NB4 (cell line): ENCODE results near the gene ZBTB7C.

ENCODE experiments used
- CTCF ChIP-seq: IDR thresholded peaks from one replicate; pipeline ENCODE4 v1.5.1; 2012; ENCODE audit warnings: low read depth, low read length
- MAX ChIP-seq: IDR thresholded peaks from 2 replicates; pipeline ENCODE4 v1.6.1; 2011; ENCODE audit warnings: low read depth, low read length
- POLR2A ChIP-seq: IDR thresholded peaks from 2 replicates; pipeline ENCODE4 v1.6.1; 2011; ENCODE audit warnings: mild to moderate bottlenecking; ENCODE audit not compliant: insufficient read length; ENCODE audit errors: extremely low read depth

GRCh38 chr18:48090021-48090420, 319.2 kb downstream of the ZBTB7C start:
- TF ChIP-seq POLR2A, result no peak
- TF ChIP-seq MAX, result no peak
- TF ChIP-seq CTCF, result no peak
